HepG2 (cell line): ENCODE measurements around the gene TRAPPC12. TPM values are rescaled to one million over a fixed set of nuclear protein-coding genes. Genes with fewer than 3 reads are reported as not detected.

Experiments used
- ATAC-seq: fragments of 200-7000 bp; cut with Tn5 transposase; 3 replicates; pipeline ENCODE4 v1.9.1; 2020; ENCODE audit warnings: mild to moderate bottlenecking, moderate library complexity
- BruUV-seq: library from RNA; stranded (reverse); fragments of 400-500 nt; replicated peaks from 2 replicates; lab custom pipeline; 2021; lab: Mats Ljungman, UMichigan
- CTCF ChIA-PET: fragments of 300-600 bp; formaldehyde crosslinking; extraction: SDS; loops from one replicate; lab custom pipeline; 2021; ENCODE audit warnings: low total read pairs, inconsistent platforms, low intra/inter-chr PET ratio; lab: Yijun Ruan, JAX
- POLR2A ChIA-PET: fragments of 350-600 bp; sonication (Branson Sonifier 250); formaldehyde crosslinking; loops from one replicate; lab custom pipeline; 2020; ENCODE audit warnings: antibody characterized with exemption, inconsistent platforms; lab: Yijun Ruan, JAX
- DNase-seq: peaks from one replicate; pipeline ENCODE4 v3.0.0-alpha.2; 2015; ENCODE audit warnings: low spot score
- FAIRE-seq: peaks from 3 replicates; lab custom pipeline; 2011; peaks lifted over from hg19 to GRCh38; lab: Jason Lieb, UNC
- H2AFZ ChIP-seq: one replicate; pipeline ENCODE4 v1.6.1; 2011; ENCODE audit warnings: low read length, inconsistent platforms
- H3K27ac ChIP-seq: fragments of 300-600 bp; 3 replicates; pipeline ENCODE4 v1.8.0; 2011; ENCODE audit warnings: mixed run types, mild to moderate bottlenecking, mixed read lengths, low read length, inconsistent platforms; ENCODE audit not compliant: insufficient read depth; ENCODE audit errors: extremely low read length
- H3K27me3 ChIP-seq, 2 experiments: fragments of 200-600 bp in 1 of 2; 2 replicates in 1 of 2; 3 replicates in 1 of 2; pipeline versions ENCODE4 v1.6.0 to v1.8.0; 2011; ENCODE audit warnings: low read length in 2 of 2, mild to moderate bottlenecking in 2 of 2, moderate library complexity in 2 of 2, inconsistent platforms in 1 of 2; ENCODE audit not compliant: insufficient read depth in 2 of 2, control insufficient read depth in 1 of 2
- H3K36me3 ChIP-seq, 2 experiments: fragments of 200-600 bp in 1 of 2; replicated peaks in 1 of 2; 2 replicates in 1 of 2; 3 replicates in 1 of 2; pipeline versions ENCODE4 v1.5.1 to v1.8.0; 2011; ENCODE audit warnings: low read length in 2 of 2, inconsistent platforms in 1 of 2; ENCODE audit not compliant: insufficient read depth in 2 of 2, control insufficient read depth in 1 of 2
- H3K4me1 ChIP-seq: 2 replicates; pipeline ENCODE4 v1.5.1; 2012; ENCODE audit warnings: low read length, inconsistent platforms; ENCODE audit not compliant: insufficient read depth
- H3K4me2 ChIP-seq: 2 replicates; pipeline ENCODE4 v1.6.0; 2011; ENCODE audit warnings: low read depth, low read length, inconsistent platforms
- H3K4me3 ChIP-seq, 3 experiments: fragments of 200-600 bp in 1 of 3; sonication (generic), shearing (Covaris generic) in 1 of 3; replicated peaks in 1 of 3; 2 replicates each; pipeline ENCODE4 v1.5.1; 2011 to 2016; ENCODE audit warnings: low read length in 3 of 3, inconsistent platforms in 2 of 3, low read depth in 2 of 3, mild to moderate bottlenecking in 2 of 3, control low read depth in 1 of 3, mixed read lengths in 1 of 3; ENCODE audit not compliant: insufficient read depth in 1 of 3
- H3K79me2 ChIP-seq: one replicate; pipeline ENCODE4 v1.6.1; 2011; ENCODE audit warnings: low read length, inconsistent platforms; ENCODE audit not compliant: insufficient read depth
- H3K9ac ChIP-seq: 2 replicates; pipeline ENCODE4 v1.6.0; 2011; ENCODE audit warnings: mild to moderate bottlenecking, low read depth, low read length, inconsistent platforms; ENCODE audit not compliant: insufficient read depth
- H3K9me3 ChIP-seq: 2 replicates; pipeline ENCODE4 v1.5.1; 2012; ENCODE audit warnings: mild to moderate bottlenecking, low read length
- H4K20me1 ChIP-seq: 2 replicates; pipeline ENCODE4 v1.6.0; 2011; ENCODE audit warnings: inconsistent platforms, mild to moderate bottlenecking, low read length, moderate library complexity; ENCODE audit not compliant: insufficient read depth
- BCL6 ChIP-seq: IDR thresholded peaks from 2 replicates; pipeline ENCODE4 v1.6.1; 2016; ENCODE audit warnings: missing genetic modification reagents, missing compliant biosample characterization
- CREB1 ChIP-seq, 2 experiments: fragments of 450-650 bp in 1 of 2; IDR thresholded peaks; 2 replicates each; pipeline ENCODE4 v1.6.1; 2016 to 2017; ENCODE audit warnings: control low read depth in 1 of 2, mild to moderate bottlenecking in 1 of 2, missing compliant biosample characterization in 1 of 2, missing genetic modification characterization in 1 of 2
- FOXM1 ChIP-seq: sonication (generic); formaldehyde crosslinking; IDR thresholded peaks from 2 replicates; pipeline ENCODE4 v1.5.0; 2020; ENCODE audit warnings: missing genetic modification reagents
- GABPA ChIP-seq, 2 experiments: IDR thresholded peaks; 2 replicates each; pipeline ENCODE4 v1.6.1; 2011 to 2016; ENCODE audit warnings: low read depth in 2 of 2, low read length in 1 of 2, missing biosample characterization in 1 of 2, missing genetic modification characterization in 1 of 2
- HCFC1 ChIP-seq: fragments of 150-350 bp; IDR thresholded peaks from 2 replicates; pipeline ENCODE4 v1.6.1; 2014; ENCODE audit warnings: low read depth, low read length
- MIXL1 ChIP-seq: IDR thresholded peaks from 2 replicates; pipeline ENCODE4 v1.6.1; 2016
- MYPOP ChIP-seq: sonication (generic); formaldehyde crosslinking; IDR thresholded peaks from 2 replicates; pipeline ENCODE4 v1.8.1; 2023; ENCODE audit warnings: mild to moderate bottlenecking, moderate library complexity, missing genetic modification reagents
- PAXIP1 ChIP-seq: sonication (generic); formaldehyde crosslinking; conservative IDR thresholded peaks from 2 replicates; pipeline ENCODE4 v1.4.0; 2020; ENCODE audit warnings: mild to moderate bottlenecking, missing genetic modification reagents, moderate library complexity
- REL ChIP-seq: sonication (generic); formaldehyde crosslinking; conservative IDR thresholded peaks from 2 replicates; pipeline ENCODE4 v1.8.0; 2022; ENCODE audit warnings: mild to moderate bottlenecking, missing genetic modification reagents, moderate library complexity
- SRY ChIP-seq: sonication (generic); formaldehyde crosslinking; IDR thresholded peaks from 2 replicates; pipeline ENCODE4 v1.8.0; 2022; ENCODE audit warnings: mild to moderate bottlenecking, missing genetic modification reagents
- ZBTB2 ChIP-seq: sonication (generic); formaldehyde crosslinking; IDR thresholded peaks from 2 replicates; pipeline ENCODE4 v1.8.0; 2022; ENCODE audit warnings: low read depth, missing genetic modification reagents
- ZFP82 ChIP-seq: sonication (generic); formaldehyde crosslinking; IDR thresholded peaks from 2 replicates; pipeline ENCODE4 v1.5.1; 2020; ENCODE audit warnings: mild to moderate bottlenecking, missing genetic modification reagents, borderline replicate concordance
- ZSCAN5A ChIP-seq: sonication (generic); formaldehyde crosslinking; IDR thresholded peaks from 2 replicates; pipeline ENCODE4 v1.8.0; 2022; ENCODE audit warnings: mild to moderate bottlenecking, missing genetic modification reagents, borderline replicate concordance
- WGBS: methylation state at CpG from one replicate; pipeline ENCODE4 v1.1.6; 2017; ENCODE audit warnings: low lambda C conversion rate; 5-methylcytosine and 5-hydroxymethylcytosine counted together
- in situ Hi-C: cut with HindIII; loops from 2 replicates; pipeline ENCODE4 v1.10.0; 2017; ENCODE audit warnings: low pct_unique_long_range_greater_than_20kb; ENCODE audit not compliant: extremely low pct_ligation_motif_present
- intact Hi-C: fragments of 100-400 bp; cut with micrococcal nuclease; formaldehyde crosslinking; loops from one replicate; pipeline ENCODE4 v1.10.0; 2022; ENCODE audit not compliant: unreplicated experiment
- polyA plus RNA-seq, 8 experiments: library from polyadenylated mRNA; depleted of rRNA in 3 of 8; stranded (reverse) in 7 of 8; unstranded in 1 of 8; fragments of >200 nt; fragmentation: Illumina TruSeq in 4 of 8; extraction: Trizol in 4 of 8; gene quantifications; 2 replicates each; pipeline versions ENCODE4 v1.2.1 to v1.2.3, GENCODE V29; 2011 to 2016; ENCODE audit warnings: low read depth in 4 of 8, missing spikeins in 1 of 8, mixed read lengths in 1 of 8; ENCODE audit not compliant: insufficient read depth in 1 of 8
- total RNA-seq, 5 experiments: library from RNA; depleted of rRNA; stranded (reverse); fragments of >200 nt; fragmentation: Illumina TruSeq; extraction: Trizol; gene quantifications; 2 replicates each; pipeline ENCODE4 v1.2.3, GENCODE V29; 2016; ENCODE audit warnings: low read depth in 1 of 5

Gene TRAPPC12
- total and polyA plus RNA-seq, 2 of the 13 experiments (the other 11 are each of a cell fraction or from before 2014, with no cell fraction given), result 46.4 to 97.7 TPM

- ATAC-seq (peak; percentile 1), FAIRE-seq (peak; percentile 8), DNase-seq (peak; percentile 75)
- no peaks in the 10 kb centered on the region for H4K20me1 ChIP-seq
- peak overlapping the region; percentile 67 to 88 (median 81) for H3K4me3 ChIP-seq
- no TSS peak for BruUV-seq
- in situ Hi-C loops (no loop called here), intact Hi-C loops (loop anchor here (1.0 kb wide), 1 partner anchor 52 kb away; no protein-coding TSS in a partner anchor)
- POLR2A ChIA-PET, result interaction anchor here (0.7 to 4.7 kb wide), 26 partner anchors 9 to 149 kb away, joined by 3 to 60 read pairs (median 5); partner anchors contain the start of genes EIPR1, RNASEH1 and TRAPPC12
- peak overlapping the region; percentile 85 for H3K4me2 ChIP-seq
- H3K9ac ChIP-seq, result peak overlapping the region; percentile 94
- H3K36me3 ChIP-seq, result peaks cover 7 to 14% of the 10 kb centered on the region in 2 experiments
- CTCF ChIA-PET, result no interaction called here
- peaks cover 74% of the 10 kb centered on the region for H3K4me1 ChIP-seq
- no peaks in the 10 kb centered on the region for H3K9me3 ChIP-seq
- H3K79me2 ChIP-seq, result peaks cover 37% of the 10 kb centered on the region
- peak overlapping the region; percentile 96 for H3K27ac ChIP-seq
- H2AFZ ChIP-seq, result no peak overlapping the region
- no peaks in the 10 kb centered on the region for H3K27me3 ChIP-seq
- 23% methylated on average over 3 of the region's 3 CpGs for WGBS
- TF ChIP-seq ZSCAN5A (0 out of 2 replicates have a peak, but pooled peaks have one; percentile 56), HCFC1 (no peak), BCL6 (no peak; the same call in 1 of the 2 replicates), CREB1 (IDR thresholded peaks at IDR 0.05) (no peak), CREB1 (CRISPR knock-in tag; IDR thresholded peaks at IDR 0.05) (peak; percentile 67; the same call in 1 of the 2 replicates), REL (0 out of 2 replicates have a peak, but pooled peaks have one; percentile 72), PAXIP1 (CRISPR knock-in tag) (peak; percentile 35; the same call in 1 of the 2 replicates), ZFP82 (CRISPR knock-in tag) (0 out of 2 replicates have a peak, but pooled peaks have one; percentile 72), MYPOP (CRISPR knock-in tag) (peak; percentile 73; the same call in 1 of the 2 replicates), SRY (peak; percentile 48; the same call in 1 of the 2 replicates), ZBTB2 (CRISPR knock-in tag) (peak; percentile 73; the same call in 1 of the 2 replicates), MIXL1 (0 out of 2 replicates have a peak, but pooled peaks have one; percentile 13), FOXM1 (CRISPR knock-in tag) (no peak), GABPA (IDR thresholded peaks at IDR 0.05; ENCODE audit: low read depth, low read length) (no peak), GABPA (CRISPR knock-in tag; IDR thresholded peaks at IDR 0.05; ENCODE audit: low read depth) (0 out of 2 replicates have a peak, but pooled peaks have one; percentile 7)
These were observed 138.5 kb downstream of the TRAPPC12 start for GRCh38 chr2:3517948-3518495.
